Kidney epithelial cell (primary cell): ENCODE measurements around the gene FLRT1. TPM values are rescaled to one million over a fixed set of nuclear protein-coding genes. Genes with fewer than 3 reads are reported as not detected.

Experiments used
- DNase-seq: peaks from one replicate; pipeline ENCODE4 v3.0.0-alpha.2; 2010; ENCODE audit warnings: low read depth
- H3K27me3 ChIP-seq: 2 replicates; pipeline ENCODE4 v1.6.0; 2011; ENCODE audit warnings: low read length; ENCODE audit not compliant: control insufficient read depth, insufficient read depth
- H3K36me3 ChIP-seq: 2 replicates; pipeline ENCODE4 v1.5.1; 2011; ENCODE audit warnings: low read length; ENCODE audit not compliant: control insufficient read depth, insufficient read depth
- H3K4me3 ChIP-seq: 2 replicates; pipeline ENCODE4 v1.5.1; 2011; ENCODE audit warnings: low read depth, mild to moderate bottlenecking, control low read depth, low read length
- CTCF ChIP-seq: IDR thresholded peaks from 2 replicates; pipeline ENCODE4 v1.5.1; 2011; ENCODE audit warnings: mild to moderate bottlenecking, moderate library complexity, low read length, control low read depth, inconsistent platforms; ENCODE audit not compliant: insufficient read depth, poor library complexity, severe bottlenecking
- total RNA-seq: library from RNA; depleted of rRNA; stranded (reverse); fragments of >200 nt; gene quantifications from 2 replicates; pipeline ENCODE4 v1.2.3, GENCODE V29; 2015

Gene FLRT1
- total RNA-seq, 1 donor from 2014 or later, result 0.13 TPM

GRCh38 chr11:64078284-64078683 lies 42.6 kb downstream of the FLRT1 start:
- TF ChIP-seq CTCF, result no peak
- peaks cover 38% of the 10 kb centered on the region for H3K27me3 ChIP-seq
- H3K4me3 ChIP-seq, result no peak overlapping the region
- H3K36me3 ChIP-seq, result no peaks in the 10 kb centered on the region
- DNase-seq, result no peak

DNA sequence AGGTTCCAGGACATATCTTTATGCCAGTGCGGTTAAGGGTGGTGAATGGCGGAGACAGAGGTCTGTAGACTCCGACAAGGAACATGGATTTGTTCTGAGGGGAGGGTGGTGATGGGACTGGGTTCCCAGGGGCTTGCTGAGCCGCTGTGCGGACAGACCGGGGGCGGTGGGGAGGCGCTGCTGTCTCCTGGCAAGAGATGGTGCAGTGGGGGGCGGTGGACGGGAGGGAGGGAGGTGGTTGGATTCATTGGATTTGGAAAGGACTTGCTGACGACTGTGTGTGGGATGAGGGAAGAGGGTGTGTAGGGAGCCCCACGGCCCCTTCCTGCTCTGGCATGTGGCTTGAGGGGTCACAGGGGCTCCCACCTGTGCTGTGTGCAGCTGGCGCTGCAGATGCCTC lies 43.2 kb downstream of the FLRT1 start:
- no peak for DNase-seq
- TF ChIP-seq CTCF, result no peak
- H3K36me3 ChIP-seq, result no peaks in the 10 kb centered on the region
- H3K27me3 ChIP-seq, result peaks cover 33% of the 10 kb centered on the region
- H3K4me3 ChIP-seq, result no peak overlapping the region

GRCh38 chr11:64080390-64080789 lies 44.7 kb downstream of the FLRT1 start:
- no peaks in the 10 kb centered on the region for H3K36me3 ChIP-seq

GRCh38 chr11:64081745-64082442 lies 46.2 kb downstream of the FLRT1 start:
- TF ChIP-seq CTCF, result no peak
- Histone ChIP-seq H3K27me3 (peaks cover 40% of the 10 kb centered on the region), H3K36me3 (no peaks in the 10 kb centered on the region), H3K4me3 (no peak overlapping the region)
- no peak for DNase-seq

More at GRCh38 chr11:64080390-64080789, 44.7 kb downstream of the FLRT1 start:
- DNase-seq, result no peak
- TF ChIP-seq CTCF, result no peak
- Histone ChIP-seq H3K27me3 (peaks cover 36% of the 10 kb centered on the region), H3K4me3 (no peak overlapping the region)

DNA sequence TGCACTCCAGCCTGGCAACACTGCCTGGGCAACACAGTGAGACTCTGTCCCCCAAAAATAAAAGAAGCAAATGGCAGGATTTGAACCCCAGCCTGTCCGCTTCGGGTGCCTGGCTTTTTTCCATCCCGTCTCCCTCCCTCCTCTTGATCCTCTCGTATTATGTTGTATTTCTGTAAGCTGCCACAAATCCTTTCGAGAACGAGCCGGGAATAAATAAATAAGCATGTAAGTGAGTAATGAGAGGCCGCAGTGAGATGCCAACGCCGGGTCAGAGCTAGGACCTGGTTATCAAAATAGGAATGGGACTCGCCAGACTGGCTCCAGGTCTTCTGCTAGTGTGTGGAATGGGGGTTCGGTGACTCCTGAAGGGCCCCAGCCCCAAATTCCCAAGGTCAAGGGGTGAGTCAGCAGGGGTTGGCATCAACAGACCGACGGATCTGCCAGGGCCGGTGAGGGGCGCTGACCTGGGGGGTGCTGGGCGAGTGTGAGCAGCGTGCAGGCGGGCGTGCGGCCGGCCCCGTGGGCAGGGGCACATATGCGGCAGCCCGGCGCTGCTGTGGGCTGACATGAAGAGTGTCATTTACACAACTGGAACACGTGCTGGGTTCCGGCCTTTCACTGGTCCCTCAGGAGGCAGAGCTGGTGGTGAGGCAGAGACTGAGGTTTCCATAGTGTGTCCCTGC lies 47.8 kb downstream of the FLRT1 start:
- DNase-seq, result no peak
- TF ChIP-seq CTCF, result no peak
- Histone ChIP-seq H3K4me3 (no peak overlapping the region), H3K27me3 (peaks cover 46% of the 10 kb centered on the region), H3K36me3 (no peaks in the 10 kb centered on the region)
